GM23338 (cell line): Measurements from ENCODE around the gene S100A16. TPM values are rescaled to one million over a fixed set of nuclear protein-coding genes. Genes with fewer than 3 reads are reported as not detected.

Experiments used
- ATAC-seq: fragments of 200-7000 bp; cut with Tn5 transposase; 3 replicates; pipeline ENCODE4 v1.9.1; 2020
- DNase-seq: peaks from one replicate; pipeline ENCODE4 v3.0.0-alpha.2; 2015; ENCODE audit warnings: low spot score
- H2AFZ ChIP-seq: fragments of 200-600 bp; sonication (generic); 2 replicates; pipeline ENCODE4 v1.8.0; 2016; ENCODE audit warnings: antibody characterized with exemption, mild to moderate bottlenecking, moderate library complexity
- H3F3A ChIP-seq: fragments of 200-600 bp; sonication (generic); replicated peaks from 2 replicates; pipeline ENCODE4 v1.8.0; 2017; ENCODE audit warnings: antibody characterized with exemption, mixed run types, low read depth
- H3K27ac ChIP-seq: fragments of 200-600 bp; sonication (generic); 2 replicates; pipeline ENCODE4 v1.6.1; 2016; ENCODE audit warnings: low read depth
- H3K27me3 ChIP-seq: fragments of 200-600 bp; sonication (generic); 2 replicates; pipeline ENCODE4 v1.8.0; 2016; ENCODE audit warnings: mild to moderate bottlenecking, mixed run types, moderate library complexity; ENCODE audit not compliant: insufficient read depth
- H3K36me3 ChIP-seq: fragments of 200-600 bp; sonication (generic); 2 replicates; pipeline ENCODE4 v1.8.0; 2016; ENCODE audit warnings: mild to moderate bottlenecking; ENCODE audit not compliant: insufficient read depth
- H3K4me1 ChIP-seq: fragments of 200-600 bp; sonication (generic); 2 replicates; pipeline ENCODE4 v1.8.0; 2016; ENCODE audit warnings: mild to moderate bottlenecking, moderate library complexity; ENCODE audit not compliant: insufficient read depth
- H3K4me2 ChIP-seq: fragments of 200-600 bp; sonication (generic); 2 replicates; pipeline ENCODE4 v1.7.1; 2017; ENCODE audit warnings: mixed run types
- H3K4me3 ChIP-seq: fragments of 200-600 bp; sonication (generic); 2 replicates; pipeline ENCODE4 v1.6.1; 2016; ENCODE audit warnings: mixed run types
- H3K79me2 ChIP-seq: fragments of 200-600 bp; sonication (generic); replicated peaks from 2 replicates; pipeline ENCODE4 v1.8.0; 2017; ENCODE audit warnings: mild to moderate bottlenecking; ENCODE audit not compliant: insufficient read depth
- H3K9me2 ChIP-seq: fragments of 200-600 bp; sonication (generic); 2 replicates; pipeline ENCODE4 v1.8.0; 2017; ENCODE audit not compliant: insufficient read depth
- H4K20me1 ChIP-seq: fragments of 200-600 bp; sonication (generic); replicated peaks from 2 replicates; pipeline ENCODE4 v1.8.0; 2017; ENCODE audit warnings: mild to moderate bottlenecking; ENCODE audit not compliant: insufficient read depth
- H3K27ac Mint-ChIP-seq: 2 replicates; pipeline ENCODE4 v1.8.0; 2020; ENCODE audit warnings: inconsistent platforms, mild to moderate bottlenecking, moderate library complexity, mixed read lengths
- H3K27me3 Mint-ChIP-seq: 3 replicates; pipeline ENCODE4 v1.8.0; 2022; ENCODE audit warnings: low read depth, mild to moderate bottlenecking, moderate library complexity, mixed read lengths, inconsistent platforms; ENCODE audit not compliant: insufficient read depth, poor library complexity
- H3K36me3 Mint-ChIP-seq: 3 replicates; pipeline ENCODE4 v1.8.0; 2021; ENCODE audit warnings: low read depth, mild to moderate bottlenecking, inconsistent platforms, moderate library complexity, mixed read lengths
- H3K4me1 Mint-ChIP-seq: 3 replicates; pipeline ENCODE4 v1.8.0; 2020; ENCODE audit warnings: mild to moderate bottlenecking, inconsistent platforms, mixed read lengths
- H3K4me3 Mint-ChIP-seq: 3 replicates; pipeline ENCODE4 v1.8.0; 2021; ENCODE audit warnings: moderate library complexity, mild to moderate bottlenecking, inconsistent platforms, mixed read lengths
- H3K9me3 Mint-ChIP-seq: 3 replicates; pipeline ENCODE4 v1.8.0; 2020; ENCODE audit warnings: moderate library complexity, mild to moderate bottlenecking, inconsistent platforms, mixed read lengths
- CREB1 ChIP-seq: fragments of 250-450 bp; sonication (Bioruptor Pico); IDR thresholded peaks from 2 replicates; pipeline ENCODE4 v1.5.0; 2020; ENCODE audit warnings: low read depth, mild to moderate bottlenecking, moderate library complexity
- EZH2 ChIP-seq: fragments of 200-600 bp; sonication (generic); IDR thresholded peaks from one replicate; pipeline ENCODE4 v1.8.0; 2017; ENCODE audit warnings: antibody characterized with exemption, mild to moderate bottlenecking, low read depth; ENCODE audit not compliant: unreplicated experiment
- EZH2phosphoT487 ChIP-seq: fragments of 200-600 bp; sonication (generic); IDR thresholded peaks from one replicate; pipeline ENCODE4 v1.8.1; 2018; ENCODE audit warnings: antibody characterized with exemption; ENCODE audit not compliant: unreplicated experiment
- JUNB ChIP-seq: IDR thresholded peaks from one replicate; pipeline ENCODE4 v1.6.1; 2016; ENCODE audit warnings: antibody characterized with exemption; ENCODE audit not compliant: unreplicated experiment
- POLR2AphosphoS5 ChIP-seq: IDR thresholded peaks from 2 replicates; pipeline ENCODE4 v1.6.1; 2016; ENCODE audit warnings: antibody characterized with exemption, low read depth
- ZNF331 ChIP-seq: fragments of 250-450 bp; sonication (Bioruptor Pico); IDR thresholded peaks from 2 replicates; pipeline ENCODE4 v1.5.0; 2020; ENCODE audit warnings: low read depth, mild to moderate bottlenecking, moderate library complexity
- polyA plus RNA-seq: library from polyadenylated mRNA; unstranded; fragments of >200 nt; fragmentation: Nextera tagmentation; extraction: Ambion mirVana; gene quantifications from 2 replicates; pipeline ENCODE4 v1.2.1, GENCODE V29; 2016
- total RNA-seq: library from RNA; depleted of rRNA; stranded (reverse); fragments of >200 nt; shearing (Covaris generic); gene quantifications from 2 replicates; pipeline ENCODE4 v1.2.3, GENCODE V29; 2014
- TF ChIP-seq, protein P1 (sequence below), 2 experiments: fragments of 200-600 bp in 1 of 2; sonication (generic) in 1 of 2; conservative IDR thresholded peaks; 2 replicates each; pipeline versions ENCODE4 v1.5.1 to v1.6.1; 2016 to 2017; ENCODE audit warnings: antibody characterized with exemption in 2 of 2, low read depth in 2 of 2, mild to moderate bottlenecking in 2 of 2, moderate library complexity in 1 of 2
- TF ChIP-seq, protein P2 (sequence below): IDR thresholded peaks from one replicate; pipeline ENCODE4 v1.6.1; 2018; ENCODE audit warnings: antibody characterized with exemption; ENCODE audit not compliant: unreplicated experiment

Gene S100A16
- total and polyA plus RNA-seq, 2 experiments from 2014 or later: 13.0 to 20.4 TPM

DNA sequence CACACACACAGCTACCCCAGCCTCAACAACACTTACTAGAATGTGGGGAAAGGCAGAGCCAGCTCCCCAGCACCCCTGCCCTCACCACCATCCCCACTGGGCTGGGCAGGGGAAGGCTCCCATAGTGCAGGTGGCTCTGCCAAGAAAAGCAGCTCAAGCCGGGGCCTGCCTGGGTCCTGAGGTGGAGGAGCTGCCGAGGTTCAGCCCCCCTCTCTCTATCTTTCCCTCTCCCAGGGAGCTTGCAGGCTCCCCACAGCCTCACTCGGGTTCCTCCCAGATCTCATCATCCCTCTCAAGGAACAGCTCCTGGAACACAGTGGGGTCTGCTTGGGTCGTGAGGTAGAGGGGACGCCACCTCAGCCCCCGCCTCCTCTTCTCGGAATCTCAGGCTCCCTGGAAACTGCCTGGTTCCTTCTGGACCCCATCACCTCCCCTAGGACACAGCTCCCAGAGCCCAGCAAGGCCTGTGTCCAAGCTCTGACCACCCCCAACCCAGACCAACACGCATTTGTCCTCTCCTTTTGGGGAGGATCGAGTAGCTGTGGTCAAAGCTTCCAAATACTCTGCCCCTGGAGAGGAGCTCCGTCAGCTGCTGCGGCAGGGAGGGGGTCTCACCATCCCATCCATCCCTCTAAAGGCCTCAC lies 704 bp downstream of the S100A16 start:
- Mint-ChIP-seq H3K27ac (no peak overlapping the region; the same call in 1 of the 2 replicates), H3K4me1 (peaks cover 58% of the 10 kb centered on the region), H3K27me3 (peaks cover 20% of the 10 kb centered on the region), H3K4me3 (peak overlapping the region; percentile 58), H3K9me3 (no peaks in the 10 kb centered on the region), H3K36me3 (no peaks in the 10 kb centered on the region; the same call in 2 of the 3 replicates)
- Histone ChIP-seq H3F3A (no peaks in the 10 kb centered on the region; the same call in 1 of the 2 replicates), H3K9me2 (no peaks in the 10 kb centered on the region), H3K4me3 (0 out of 2 replicates have a peak overlapping the region, but pooled peaks have one; percentile 28), H3K27ac (no peak overlapping the region), H3K36me3 (no peaks in the 10 kb centered on the region), H3K4me1 (peaks cover 31% of the 10 kb centered on the region), H3K27me3 (no peaks in the 10 kb centered on the region), H3K4me2 (peak overlapping the region; percentile 69), H3K79me2 (no peaks in the 10 kb centered on the region), H4K20me1 (no peaks in the 10 kb centered on the region), H2AFZ (peak overlapping the region; percentile 85)
- no peak for TF ChIP-seq JUNB
- ATAC-seq (no peak; the same call in 2 of the 3 replicates), DNase-seq (no peak)

DNA sequence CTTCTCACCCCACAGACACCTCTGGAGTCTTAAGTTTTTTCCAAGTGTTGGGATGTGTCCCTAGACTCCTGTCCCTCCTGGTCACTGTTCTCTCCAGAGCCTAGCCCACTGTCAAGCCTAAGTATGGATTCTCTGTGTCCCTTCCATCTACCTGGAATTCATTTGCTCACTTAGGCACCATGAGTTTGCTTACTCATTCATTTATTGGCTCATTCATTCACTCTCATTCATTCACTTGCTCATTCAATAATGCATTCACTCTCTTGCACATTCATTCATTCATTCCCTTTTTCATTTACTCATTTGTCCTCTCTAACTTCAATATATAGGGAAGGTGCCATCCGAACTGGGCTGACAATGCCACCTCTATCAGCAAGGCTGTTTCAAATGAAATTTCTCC lies 1.6 kb downstream of the S100A16 start:
- Histone ChIP-seq H2AFZ (no peak overlapping the region), H3K27ac (no peak overlapping the region), H3F3A (no peaks in the 10 kb centered on the region; the same call in 1 of the 2 replicates), H4K20me1 (no peaks in the 10 kb centered on the region), H3K4me2 (no peak overlapping the region), H3K4me3 (no peak overlapping the region), H3K36me3 (no peaks in the 10 kb centered on the region), H3K27me3 (no peaks in the 10 kb centered on the region), H3K9me2 (no peaks in the 10 kb centered on the region), H3K79me2 (no peaks in the 10 kb centered on the region), H3K4me1 (peaks cover 34% of the 10 kb centered on the region)
- H3K4me1 Mint-ChIP-seq: peaks cover 55% of the 10 kb centered on the region
- H3K36me3 Mint-ChIP-seq: no peaks in the 10 kb centered on the region; the same call in 2 of the 3 replicates
- H3K9me3 Mint-ChIP-seq: no peaks in the 10 kb centered on the region
- ATAC-seq (no peak), DNase-seq (no peak)
- H3K27me3 Mint-ChIP-seq: peaks cover 20% of the 10 kb centered on the region
- no peak overlapping the region for H3K27ac Mint-ChIP-seq
- TF ChIP-seq EZH2phosphoT487: no peak
- TF ChIP-seq ZNF331: no peak
- TF ChIP-seq JUNB: no peak
- TF ChIP-seq POLR2AphosphoS5: no peak
- TF ChIP-seq, protein P1, sequence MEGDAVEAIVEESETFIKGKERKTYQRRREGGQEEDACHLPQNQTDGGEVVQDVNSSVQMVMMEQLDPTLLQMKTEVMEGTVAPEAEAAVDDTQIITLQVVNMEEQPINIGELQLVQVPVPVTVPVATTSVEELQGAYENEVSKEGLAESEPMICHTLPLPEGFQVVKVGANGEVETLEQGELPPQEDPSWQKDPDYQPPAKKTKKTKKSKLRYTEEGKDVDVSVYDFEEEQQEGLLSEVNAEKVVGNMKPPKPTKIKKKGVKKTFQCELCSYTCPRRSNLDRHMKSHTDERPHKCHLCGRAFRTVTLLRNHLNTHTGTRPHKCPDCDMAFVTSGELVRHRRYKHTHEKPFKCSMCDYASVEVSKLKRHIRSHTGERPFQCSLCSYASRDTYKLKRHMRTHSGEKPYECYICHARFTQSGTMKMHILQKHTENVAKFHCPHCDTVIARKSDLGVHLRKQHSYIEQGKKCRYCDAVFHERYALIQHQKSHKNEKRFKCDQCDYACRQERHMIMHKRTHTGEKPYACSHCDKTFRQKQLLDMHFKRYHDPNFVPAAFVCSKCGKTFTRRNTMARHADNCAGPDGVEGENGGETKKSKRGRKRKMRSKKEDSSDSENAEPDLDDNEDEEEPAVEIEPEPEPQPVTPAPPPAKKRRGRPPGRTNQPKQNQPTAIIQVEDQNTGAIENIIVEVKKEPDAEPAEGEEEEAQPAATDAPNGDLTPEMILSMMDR (conservative IDR thresholded peaks at IDR 0.05; ENCODE audit: low read depth in 2 of 2): no peak
- no peak for TF ChIP-seq CREB1
- no peak overlapping the region for H3K4me3 Mint-ChIP-seq

DNA sequence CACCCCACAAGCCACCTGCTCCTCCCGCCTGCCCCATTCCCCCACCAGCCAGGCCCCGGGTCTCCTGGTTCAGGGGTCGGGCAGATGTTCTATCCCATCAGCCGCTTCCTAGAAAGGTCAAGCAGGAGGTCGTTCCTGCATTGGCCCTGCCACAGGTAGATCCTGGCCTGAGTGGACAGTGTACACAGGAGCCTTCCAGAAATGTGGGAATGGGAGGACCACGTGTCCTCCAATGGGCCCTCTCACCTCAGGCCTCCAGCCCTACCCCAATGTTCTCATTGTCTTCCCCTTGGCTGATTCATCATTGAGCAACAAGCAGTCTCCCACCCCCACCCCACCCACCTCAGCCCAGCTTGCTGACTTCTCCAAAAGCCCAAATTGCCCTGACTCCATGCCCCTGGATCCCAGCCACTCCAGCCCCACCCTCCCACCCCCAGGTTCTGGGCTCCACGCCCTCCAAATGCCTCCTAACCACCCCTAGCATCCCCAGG lies 2.1 kb downstream of the S100A16 start:
- Histone ChIP-seq H3K9me2 (no peaks in the 10 kb centered on the region), H3K27ac (no peak overlapping the region), H3K79me2 (no peaks in the 10 kb centered on the region), H3K27me3 (no peaks in the 10 kb centered on the region), H4K20me1 (no peaks in the 10 kb centered on the region), H2AFZ (no peak overlapping the region), H3K4me1 (peaks cover 38% of the 10 kb centered on the region), H3K36me3 (no peaks in the 10 kb centered on the region), H3K4me3 (no peak overlapping the region), H3F3A (no peaks in the 10 kb centered on the region; the same call in 1 of the 2 replicates), H3K4me2 (no peak overlapping the region)
- Mint-ChIP-seq H3K27me3 (peaks cover 15% of the 10 kb centered on the region), H3K9me3 (no peaks in the 10 kb centered on the region), H3K4me1 (peaks cover 51% of the 10 kb centered on the region), H3K4me3 (no peak overlapping the region), H3K36me3 (no peaks in the 10 kb centered on the region; the same call in 2 of the 3 replicates), H3K27ac (no peak overlapping the region)
- ATAC-seq (no peak), DNase-seq (no peak)
- TF ChIP-seq EZH2: no peak
- TF ChIP-seq, protein P2, sequence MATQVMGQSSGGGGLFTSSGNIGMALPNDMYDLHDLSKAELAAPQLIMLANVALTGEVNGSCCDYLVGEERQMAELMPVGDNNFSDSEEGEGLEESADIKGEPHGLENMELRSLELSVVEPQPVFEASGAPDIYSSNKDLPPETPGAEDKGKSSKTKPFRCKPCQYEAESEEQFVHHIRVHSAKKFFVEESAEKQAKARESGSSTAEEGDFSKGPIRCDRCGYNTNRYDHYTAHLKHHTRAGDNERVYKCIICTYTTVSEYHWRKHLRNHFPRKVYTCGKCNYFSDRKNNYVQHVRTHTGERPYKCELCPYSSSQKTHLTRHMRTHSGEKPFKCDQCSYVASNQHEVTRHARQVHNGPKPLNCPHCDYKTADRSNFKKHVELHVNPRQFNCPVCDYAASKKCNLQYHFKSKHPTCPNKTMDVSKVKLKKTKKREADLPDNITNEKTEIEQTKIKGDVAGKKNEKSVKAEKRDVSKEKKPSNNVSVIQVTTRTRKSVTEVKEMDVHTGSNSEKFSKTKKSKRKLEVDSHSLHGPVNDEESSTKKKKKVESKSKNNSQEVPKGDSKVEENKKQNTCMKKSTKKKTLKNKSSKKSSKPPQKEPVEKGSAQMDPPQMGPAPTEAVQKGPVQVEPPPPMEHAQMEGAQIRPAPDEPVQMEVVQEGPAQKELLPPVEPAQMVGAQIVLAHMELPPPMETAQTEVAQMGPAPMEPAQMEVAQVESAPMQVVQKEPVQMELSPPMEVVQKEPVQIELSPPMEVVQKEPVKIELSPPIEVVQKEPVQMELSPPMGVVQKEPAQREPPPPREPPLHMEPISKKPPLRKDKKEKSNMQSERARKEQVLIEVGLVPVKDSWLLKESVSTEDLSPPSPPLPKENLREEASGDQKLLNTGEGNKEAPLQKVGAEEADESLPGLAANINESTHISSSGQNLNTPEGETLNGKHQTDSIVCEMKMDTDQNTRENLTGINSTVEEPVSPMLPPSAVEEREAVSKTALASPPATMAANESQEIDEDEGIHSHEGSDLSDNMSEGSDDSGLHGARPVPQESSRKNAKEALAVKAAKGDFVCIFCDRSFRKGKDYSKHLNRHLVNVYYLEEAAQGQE: no peak
